A549 treated with RU486 at 1 μM for 4 hours (cell line): ENCODE measurements around the gene HSDL1. TPM values are rescaled to one million over a fixed set of nuclear protein-coding genes. Genes with fewer than 3 reads are reported as not detected.

Experiments used
- total RNA-seq: library from RNA; stranded (reverse); fragments of 200-300 nt; extraction: Qiagen RNA extraction; gene quantifications from 5 replicates; pipeline ENCODE4 v1.2.3, GENCODE V29; 2022; ENCODE audit warnings: low read depth

HSDL1 gene
- 16.7 to 20.9 TPM (median 17.6 TPM) in 5 replicates for total RNA-seq

GRCh38 chr16:84144859-84145639 is at the start of gene HSDL1, which contains the start of gene DNAAF1:
HSDL1 (minus strand) TSS chr16:84145177; CDS start chr16:84131321, 13,856 bp downstream.
DNAAF1 (plus strand) TSS chr16:84145308; CDS start chr16:84145441, 133 bp downstream.

DNA sequence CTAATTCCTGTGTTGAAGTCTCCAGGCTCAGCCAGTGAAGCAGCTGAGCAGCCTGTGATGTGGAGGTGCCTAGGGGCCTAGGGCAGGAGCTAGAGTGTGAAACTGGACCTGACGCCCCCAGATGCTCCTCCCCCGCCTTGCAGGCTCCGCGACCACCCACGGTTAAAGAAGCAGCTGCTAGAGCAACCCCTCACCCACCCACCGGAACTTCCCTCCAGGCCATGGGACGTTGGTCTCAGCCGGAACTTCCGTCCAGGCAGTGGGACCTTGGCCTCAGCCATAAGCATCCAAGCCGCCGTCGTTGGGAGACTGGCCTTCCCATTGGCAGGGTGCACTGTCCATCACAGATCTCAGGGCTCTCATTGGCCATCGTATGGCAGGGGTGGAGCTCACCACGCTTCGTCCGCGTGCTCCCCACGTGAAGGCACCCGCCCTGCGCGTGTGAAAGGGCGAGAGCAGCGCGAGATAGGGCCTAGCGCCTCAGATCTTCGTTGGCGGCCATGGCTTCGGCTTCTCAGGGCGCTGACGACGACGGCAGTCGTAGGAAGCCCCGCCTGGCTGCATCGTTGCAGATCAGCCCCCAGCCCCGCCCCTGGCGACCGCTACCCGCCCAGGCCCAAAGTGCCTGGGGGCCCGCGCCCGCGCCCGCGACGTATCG is 45.9 kb upstream of the HSDL1 start, which contains the start of gene ADAD2:
Gene ADAD2, plus strand, starts transcription at position 427 of the 658 bp plus-strand sequence. Its CDS starts 74 bp downstream, at position 501.

GRCh38 chr16:84186685-84187437 is 41.9 kb upstream of the HSDL1 start, which contains the start of gene TAF1C:
TAF1C (minus strand) TSS chr16:84187057; CDS start chr16:84184988, 2,069 bp downstream.

GRCh38 chr16:84116720-84117493 is 28.1 kb downstream of the HSDL1 start, which contains the start of gene MBTPS1:
MBTPS1 (minus strand) TSS chr16:84116942; CDS start chr16:84101783, 15,159 bp downstream.

Other genes with a start within 250 kb of the HSDL1 start
- 1.3 to 2.6 TPM (median 2.1 TPM) in 5 replicates for gene MLYCD, start 246.1 kb downstream of the HSDL1 start, total RNA-seq
- gene OSGIN1, start 191.9 kb downstream of the HSDL1 start, total RNA-seq: 25.8 to 55.8 TPM (median 33.7 TPM) in 5 replicates
- 1.2 to 3.2 TPM (median 2.7 TPM) in 5 replicates for gene NECAB2, start 176.9 kb downstream of the HSDL1 start, total RNA-seq
- not detected in 5 replicates for gene SLC38A8, start 102.4 kb downstream of the HSDL1 start, total RNA-seq
- gene MBTPS1, start 28.2 kb downstream of the HSDL1 start, total RNA-seq: 36.9 to 45.0 TPM (median 43.4 TPM) in 5 replicates
- gene DNAAF1, start 131 bp upstream of the HSDL1 start, total RNA-seq: 0.17 to 0.50 TPM (median 0.35 TPM) in 5 replicates
- gene TAF1C, start 41.9 kb upstream of the HSDL1 start, total RNA-seq: 21.7 to 30.5 TPM (median 26.3 TPM) in 5 replicates
- gene ADAD2, start 46.0 kb upstream of the HSDL1 start, total RNA-seq: not detected in 5 replicates
- not detected in 5 replicates for gene KCNG4, start 94.8 kb upstream of the HSDL1 start, total RNA-seq
- not detected in 5 replicates for gene WFDC1, start 149.7 kb upstream of the HSDL1 start, total RNA-seq
- 0.08 to 0.17 TPM (median 0.09 TPM) in 3 of 5 replicates, not detected in the others for gene ATP2C2, start 223.4 kb upstream of the HSDL1 start, total RNA-seq